ENCODE results near the gene ADH6. TPM values are rescaled to one million over a fixed set of nuclear protein-coding genes. Genes with fewer than 3 reads are reported as not detected.

The ADH6 gene
- total and polyA plus RNA-seq, 2 of the 13 experiments (the other 11 are each of a cell fraction or from before 2014, with no cell fraction given) = 39.8 to 73.9 TPM

- peak; percentile 69; the same call in 1 of the 2 replicates for TF ChIP-seq HMGXB3 (CRISPR knock-in tag; IDR thresholded peaks at IDR 0.05; ENCODE audit: borderline replicate concordance)
- TF ChIP-seq EED (CRISPR knock-in tag; IDR thresholded peaks at IDR 0.05) = no peak
- no peak for TF ChIP-seq ZNF83 (CRISPR knock-in tag; IDR thresholded peaks at IDR 0.05; ENCODE audit: borderline replicate concordance)
- no peak for TF ChIP-seq LBX2 (CRISPR knock-in tag; IDR thresholded peaks at IDR 0.05; ENCODE audit: borderline replicate concordance)
- peak; percentile 42; the same call in 1 of the 2 replicates for TF ChIP-seq ZNF556 (CRISPR knock-in tag; IDR thresholded peaks at IDR 0.05; ENCODE audit: borderline replicate concordance)
- no peak for TF ChIP-seq SMAD9 (CRISPR knock-in tag; IDR thresholded peaks at IDR 0.05)
- TF ChIP-seq ZNF30 (CRISPR knock-in tag; IDR thresholded peaks at IDR 0.05) = no peak
- no peak for TF ChIP-seq ZC3H4 (CRISPR knock-in tag; IDR thresholded peaks at IDR 0.05; ENCODE audit: borderline replicate concordance)
- TF ChIP-seq IRF2 (CRISPR knock-in tag; IDR thresholded peaks at IDR 0.05) = peak; percentile 80; the same call in 1 of the 2 replicates
- peak; percentile 98 for TF ChIP-seq FOXA1 (IDR thresholded peaks at IDR 0.05)
- TF ChIP-seq FOXA1 (CRISPR knock-in tag; IDR thresholded peaks at IDR 0.05) = peak; percentile 99
- TF ChIP-seq ZNF782 (CRISPR knock-in tag; IDR thresholded peaks at IDR 0.05; ENCODE audit: borderline replicate concordance) = no peak
- TF ChIP-seq FOXJ3 (CRISPR knock-in tag; IDR thresholded peaks at IDR 0.05; ENCODE audit: borderline replicate concordance) = peak; percentile 100
- TF ChIP-seq TAF15 (IDR thresholded peaks at IDR 0.05; ENCODE audit: low read depth, low read length, poor library complexity, severe bottlenecking) = no peak
- TF ChIP-seq ZBTB37 (CRISPR knock-in tag; IDR thresholded peaks at IDR 0.05) = no peak
- peak; percentile 84 for TF ChIP-seq DBP (CRISPR knock-in tag; IDR thresholded peaks at IDR 0.05; ENCODE audit: not compliant biosample characterization)
- TF ChIP-seq NFRKB (IDR thresholded peaks at IDR 0.05) = no peak
- TF ChIP-seq ZNF652 (CRISPR knock-in tag; IDR thresholded peaks at IDR 0.05; ENCODE audit: borderline replicate concordance, low read depth) = peak; percentile 65
- no peak for TF ChIP-seq MAZ (IDR thresholded peaks at IDR 0.05; ENCODE audit: borderline replicate concordance, low read depth, low read length)
- TF ChIP-seq MAZ (CRISPR knock-in tag; IDR thresholded peaks at IDR 0.05; ENCODE audit: low read depth) = no peak
- TF ChIP-seq ZFP37 (CRISPR knock-in tag; IDR thresholded peaks at IDR 0.05; ENCODE audit: borderline replicate concordance) = no peak
- TF ChIP-seq ZNF598 (CRISPR knock-in tag; IDR thresholded peaks at IDR 0.05; ENCODE audit: borderline replicate concordance) = no peak
- peak; percentile 74; the same call in 1 of the 2 replicates for TF ChIP-seq ATM (IDR thresholded peaks at IDR 0.05; ENCODE audit: borderline replicate concordance)
- TF ChIP-seq ISL2 (CRISPR knock-in tag; IDR thresholded peaks at IDR 0.05) = peak; percentile 100
- no peak for TF ChIP-seq AGO2 (optimal IDR thresholded peaks at IDR 0.05; ENCODE audit: low read depth, low read length)
- TF ChIP-seq ZNF274 (CRISPR knock-in tag; IDR thresholded peaks at IDR 0.05) = no peak
These were observed 61.5 kb downstream of the ADH6 start (continued) for GRCh38 chr4:99157478-99157935.

Data from HepG2 (cell line).